ENCODE measurements around the gene LRIG1.

LRIG1 gene, protein sequence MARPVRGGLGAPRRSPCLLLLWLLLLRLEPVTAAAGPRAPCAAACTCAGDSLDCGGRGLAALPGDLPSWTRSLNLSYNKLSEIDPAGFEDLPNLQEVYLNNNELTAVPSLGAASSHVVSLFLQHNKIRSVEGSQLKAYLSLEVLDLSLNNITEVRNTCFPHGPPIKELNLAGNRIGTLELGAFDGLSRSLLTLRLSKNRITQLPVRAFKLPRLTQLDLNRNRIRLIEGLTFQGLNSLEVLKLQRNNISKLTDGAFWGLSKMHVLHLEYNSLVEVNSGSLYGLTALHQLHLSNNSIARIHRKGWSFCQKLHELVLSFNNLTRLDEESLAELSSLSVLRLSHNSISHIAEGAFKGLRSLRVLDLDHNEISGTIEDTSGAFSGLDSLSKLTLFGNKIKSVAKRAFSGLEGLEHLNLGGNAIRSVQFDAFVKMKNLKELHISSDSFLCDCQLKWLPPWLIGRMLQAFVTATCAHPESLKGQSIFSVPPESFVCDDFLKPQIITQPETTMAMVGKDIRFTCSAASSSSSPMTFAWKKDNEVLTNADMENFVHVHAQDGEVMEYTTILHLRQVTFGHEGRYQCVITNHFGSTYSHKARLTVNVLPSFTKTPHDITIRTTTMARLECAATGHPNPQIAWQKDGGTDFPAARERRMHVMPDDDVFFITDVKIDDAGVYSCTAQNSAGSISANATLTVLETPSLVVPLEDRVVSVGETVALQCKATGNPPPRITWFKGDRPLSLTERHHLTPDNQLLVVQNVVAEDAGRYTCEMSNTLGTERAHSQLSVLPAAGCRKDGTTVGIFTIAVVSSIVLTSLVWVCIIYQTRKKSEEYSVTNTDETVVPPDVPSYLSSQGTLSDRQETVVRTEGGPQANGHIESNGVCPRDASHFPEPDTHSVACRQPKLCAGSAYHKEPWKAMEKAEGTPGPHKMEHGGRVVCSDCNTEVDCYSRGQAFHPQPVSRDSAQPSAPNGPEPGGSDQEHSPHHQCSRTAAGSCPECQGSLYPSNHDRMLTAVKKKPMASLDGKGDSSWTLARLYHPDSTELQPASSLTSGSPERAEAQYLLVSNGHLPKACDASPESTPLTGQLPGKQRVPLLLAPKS

DNA sequence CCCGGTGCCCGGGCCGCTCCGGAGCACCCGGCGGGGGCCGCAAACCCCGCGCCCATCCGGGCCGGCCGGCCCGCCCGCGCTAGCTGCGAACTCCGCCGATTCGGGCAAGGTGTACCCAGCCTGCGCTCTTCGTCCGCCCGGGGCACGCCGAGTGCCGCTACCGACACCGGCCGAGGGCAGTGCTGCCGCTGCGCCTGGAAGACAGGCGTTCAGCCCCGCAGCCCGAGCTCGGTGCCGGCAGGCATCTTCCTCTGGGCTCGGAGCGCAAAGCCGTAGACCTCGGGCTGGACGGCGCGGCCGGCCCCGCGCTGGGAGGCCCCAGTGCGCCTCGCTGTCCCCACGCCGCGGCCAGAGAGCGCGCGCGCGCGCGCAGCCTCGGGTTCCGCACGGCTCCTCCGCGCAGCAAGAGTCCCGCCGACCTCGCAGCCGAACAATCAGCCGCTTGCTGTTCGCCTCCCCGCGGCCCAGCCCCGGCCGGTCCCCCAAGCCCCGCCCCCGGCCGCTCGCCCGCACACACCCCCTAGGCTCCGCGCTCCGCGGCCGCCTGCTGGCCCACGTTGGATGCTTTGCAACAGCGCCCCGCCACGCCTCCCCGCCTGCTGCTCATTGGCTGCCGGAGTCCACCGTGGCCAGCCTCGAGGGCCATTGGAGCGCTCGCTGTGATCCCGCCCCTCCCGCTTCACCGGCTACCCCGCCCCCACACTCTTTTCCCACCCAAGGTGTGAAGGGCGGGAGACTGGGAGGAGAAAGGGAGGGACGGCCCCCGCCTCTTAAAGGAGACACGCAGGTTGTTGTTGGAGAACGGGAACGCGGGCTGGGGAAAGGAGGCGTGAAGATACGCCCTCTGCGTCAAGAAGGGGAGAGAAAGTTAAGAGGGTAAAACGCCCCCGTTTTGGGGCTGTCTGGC lies at the start of gene LRIG1:
TSS of gene LRIG1 (minus strand) at position 447 of the 907 bp plus-strand sequence. CDS start 615 bp downstream, outside the sequence.
- peak; percentile 98 to 99 for DNase-seq

- no peak for DNase-seq
These were observed 44.0 kb upstream of the LRIG1 start for GRCh38 chr3:66544619-66545429.

DNA sequence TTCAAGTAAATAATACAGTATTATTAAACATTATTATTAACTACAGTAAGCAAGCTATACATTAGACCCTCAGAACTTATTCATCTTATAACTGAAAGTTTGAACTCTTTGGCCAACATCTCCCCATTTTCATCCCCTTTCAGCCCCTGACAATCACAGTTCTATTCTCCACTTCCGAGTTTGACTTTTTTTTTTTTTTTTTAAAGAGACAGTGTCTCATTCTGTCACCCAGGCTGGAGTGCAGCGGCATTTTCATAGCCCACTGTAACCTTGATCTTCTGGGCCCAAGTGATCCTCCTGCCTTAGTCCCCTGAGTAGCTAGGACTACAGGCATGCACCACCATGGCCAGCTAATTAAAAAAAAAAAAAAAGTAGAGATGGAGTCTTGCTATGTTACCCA lies 41.3 kb upstream of the LRIG1 start:
- DNase-seq = no peak

- DNase-seq = no peak
These were observed 38.7 kb upstream of the LRIG1 start for GRCh38 chr3:66539466-66539989.

- DNase-seq = no peak
These were observed 37.6 kb upstream of the LRIG1 start for GRCh38 chr3:66538390-66538789.

DNA sequence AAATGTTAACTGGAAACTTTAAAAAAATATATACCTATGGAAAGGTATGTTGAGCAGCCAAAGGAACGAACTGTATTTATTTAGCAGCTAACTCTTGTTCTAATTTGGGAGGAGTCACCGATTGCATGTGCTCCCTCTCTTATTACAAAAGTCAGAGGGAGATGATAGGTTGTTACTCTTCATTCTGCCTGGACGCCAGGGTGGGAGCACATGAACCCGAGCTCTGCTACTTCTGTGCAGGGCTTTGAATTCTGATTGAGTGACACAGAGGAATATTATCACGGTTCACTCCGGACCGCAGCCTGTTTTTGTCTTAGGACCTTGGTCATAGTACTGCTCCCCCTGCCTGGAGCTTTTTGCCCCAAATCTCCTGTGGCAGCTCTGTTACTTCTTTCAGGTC lies 36.9 kb upstream of the LRIG1 start:
- DNase-seq = no peak

DNA sequence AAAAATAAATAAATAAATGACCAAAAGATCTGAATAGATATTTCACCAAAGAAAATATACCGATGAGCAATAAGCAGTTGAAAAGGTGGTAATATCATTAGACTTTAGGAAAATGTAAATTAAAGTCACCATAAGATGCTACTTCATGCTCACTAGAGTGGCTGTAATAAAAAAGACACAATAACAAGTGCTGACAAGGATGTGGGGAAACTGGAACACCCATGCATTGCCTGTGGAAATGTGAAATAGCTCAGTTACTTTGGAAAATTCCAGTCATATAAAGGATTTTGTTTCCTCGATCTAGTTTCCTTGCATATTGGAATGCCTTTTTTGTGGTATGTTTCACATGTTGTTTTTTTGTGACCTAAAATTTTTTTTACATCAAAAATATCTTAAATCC lies 36.0 kb upstream of the LRIG1 start:
- DNase-seq = no peak

- no peak for DNase-seq
These were observed 33.6 kb upstream of the LRIG1 start for GRCh38 chr3:66534304-66534845.

- no peak for DNase-seq
These were observed 31.8 kb upstream of the LRIG1 start for GRCh38 chr3:66532613-66533012.

DNA sequence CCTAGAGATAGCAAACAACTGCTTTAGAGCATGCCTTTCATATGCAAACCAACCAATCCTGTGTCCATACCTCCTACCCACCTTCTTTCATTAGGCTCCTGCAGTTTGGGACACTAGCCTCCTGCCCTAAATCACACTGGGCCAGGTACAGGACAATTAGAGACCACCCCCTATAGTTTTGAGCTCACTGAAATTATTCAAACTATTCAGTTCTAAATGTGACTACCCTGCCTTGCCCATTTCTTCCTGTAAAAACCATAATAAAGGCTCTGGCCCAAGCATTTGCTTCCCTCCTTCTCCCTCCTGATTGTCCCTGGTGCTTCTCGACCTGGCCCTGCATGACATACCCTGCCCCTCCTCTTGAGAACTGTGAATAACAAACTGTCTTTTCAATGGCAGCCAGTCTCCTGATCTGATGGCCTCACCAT lies 31.4 kb upstream of the LRIG1 start:
- DNase-seq = no peak

GRCh38 chr3:66531256-66531655 lies 30.4 kb upstream of the LRIG1 start:
- no peak for DNase-seq

- no peak for DNase-seq
These were observed 26.4 kb upstream of the LRIG1 start for GRCh38 chr3:66527246-66527645.

DNA sequence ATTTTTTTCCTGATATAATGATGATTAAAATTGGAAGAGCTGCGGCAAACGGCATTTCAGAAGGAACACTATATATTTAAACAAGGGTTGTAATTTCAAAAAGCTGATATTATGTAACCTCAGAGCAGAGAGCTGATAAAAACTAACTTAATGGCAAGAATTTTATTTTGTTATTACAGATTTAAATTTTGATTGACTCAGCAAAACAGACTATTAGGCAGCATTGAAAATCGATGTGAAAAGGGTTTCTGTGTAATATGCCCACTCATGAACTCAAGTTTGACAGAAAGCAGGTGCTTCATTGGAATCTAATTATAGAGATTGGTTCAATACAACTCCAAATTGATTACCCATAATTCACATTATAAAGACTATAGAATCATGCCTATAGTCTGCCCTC lies 24.9 kb upstream of the LRIG1 start:
- DNase-seq = no peak

GRCh38 chr3:66520724-66521123 lies 19.9 kb upstream of the LRIG1 start:
- no peak for DNase-seq

DNA sequence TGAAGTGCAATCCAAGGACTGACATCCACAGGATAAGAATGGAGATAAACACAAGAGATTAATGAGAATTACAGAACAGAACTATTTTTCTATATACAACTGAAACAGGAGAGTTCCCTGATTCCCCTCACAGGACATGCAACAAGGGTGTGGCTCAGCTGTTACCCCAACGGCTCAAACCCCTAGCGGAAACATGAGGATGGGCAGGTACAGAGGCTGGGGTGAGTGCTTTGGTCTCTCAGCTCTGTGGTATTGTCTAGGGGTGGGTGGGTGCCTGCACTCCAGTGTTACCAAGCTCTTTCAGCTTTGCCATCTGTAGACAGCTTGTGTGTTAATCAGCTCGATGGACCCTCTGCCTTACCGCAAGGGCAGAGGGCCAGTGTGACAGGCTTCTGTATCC lies 17.8 kb upstream of the LRIG1 start:
- DNase-seq = no peak

- DNase-seq = no peak
These were observed 17.3 kb upstream of the LRIG1 start for GRCh38 chr3:66518126-66518525.

GRCh38 chr3:66517241-66517640 lies 16.4 kb upstream of the LRIG1 start:
- DNase-seq = no peak

- DNase-seq = no peak
These were observed 7.6 kb upstream of the LRIG1 start for GRCh38 chr3:66508461-66508860.

GRCh38 chr3:66507423-66508260 lies 6.8 kb upstream of the LRIG1 start:
- DNase-seq = no peak

DNA sequence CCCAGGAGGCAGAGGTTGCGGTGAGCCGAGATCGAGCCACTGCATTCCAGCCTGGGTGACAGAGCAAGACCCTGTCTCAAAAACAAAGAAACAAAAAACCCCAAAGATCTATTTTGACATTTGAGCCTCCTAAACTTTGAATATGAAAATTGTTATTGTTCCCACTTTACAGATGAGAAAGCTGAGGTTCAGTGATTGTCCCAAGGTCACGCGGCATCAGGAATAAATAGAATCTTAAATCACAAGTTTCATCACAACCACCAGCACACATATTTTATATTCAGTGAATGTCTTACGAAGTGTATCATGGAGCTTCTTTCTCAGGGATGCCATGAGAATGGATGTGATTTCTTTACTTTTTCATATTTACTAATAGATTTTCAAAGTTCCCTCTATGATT lies 5.3 kb upstream of the LRIG1 start:
- DNase-seq = no peak
